Duodenal mucosa (tissue), 2 donors: ENCODE data around the gene RAB31.

ENCODE experiments used
- H3K27ac ChIP-seq: one replicate; pipeline ENCODE4 v1.7.0; 2013; ENCODE audit warnings: low read depth, low read length
- H3K27me3 ChIP-seq, 2 donors: one replicate each; pipeline ENCODE4 v1.7.0; 2013; ENCODE audit warnings: low read length in 2 of 2, control low read depth in 1 of 2; ENCODE audit not compliant: insufficient read depth in 2 of 2, control insufficient read depth in 1 of 2
- H3K36me3 ChIP-seq, 2 donors: one replicate each; pipeline ENCODE4 v1.7.0; 2013; ENCODE audit warnings: low read length in 2 of 2, control low read depth in 1 of 2; ENCODE audit not compliant: insufficient read depth in 2 of 2, control insufficient read depth in 1 of 2
- H3K4me1 ChIP-seq, 2 donors: one replicate each; pipeline ENCODE4 v1.7.0; 2013; ENCODE audit warnings: low read length in 2 of 2, control low read depth in 1 of 2; ENCODE audit not compliant: insufficient read depth in 2 of 2, control insufficient read depth in 1 of 2
- H3K4me3 ChIP-seq, 2 donors: one replicate each; pipeline ENCODE4 v1.7.0; 2013; ENCODE audit warnings: low read length in 2 of 2, low read depth in 1 of 2
- H3K9ac ChIP-seq, 2 donors: one replicate each; pipeline ENCODE4 v1.7.0; 2013; ENCODE audit warnings: low read length in 2 of 2, low read depth in 1 of 2
- H3K9me3 ChIP-seq, 2 donors: one replicate each; pipeline ENCODE4 v1.7.0; 2013; ENCODE audit warnings: low read length in 2 of 2, control low read depth in 1 of 2; ENCODE audit not compliant: control insufficient read depth in 1 of 2

Gene RAB31

GRCh38 chr18:9831723-9832199 lies 123.7 kb downstream of the RAB31 start:
- Histone ChIP-seq H3K27ac (no peak overlapping the region), H3K36me3 (no peaks in the 10 kb centered on the region), H3K9me3 (no peaks in the 10 kb centered on the region), H3K4me1 (peaks cover 21 to 24% of the 10 kb centered on the region in 2 donors), H3K9ac (no peak overlapping the region), H3K27me3 (no peaks in the 10 kb centered on the region), H3K4me3 (no peak overlapping the region)

DNA sequence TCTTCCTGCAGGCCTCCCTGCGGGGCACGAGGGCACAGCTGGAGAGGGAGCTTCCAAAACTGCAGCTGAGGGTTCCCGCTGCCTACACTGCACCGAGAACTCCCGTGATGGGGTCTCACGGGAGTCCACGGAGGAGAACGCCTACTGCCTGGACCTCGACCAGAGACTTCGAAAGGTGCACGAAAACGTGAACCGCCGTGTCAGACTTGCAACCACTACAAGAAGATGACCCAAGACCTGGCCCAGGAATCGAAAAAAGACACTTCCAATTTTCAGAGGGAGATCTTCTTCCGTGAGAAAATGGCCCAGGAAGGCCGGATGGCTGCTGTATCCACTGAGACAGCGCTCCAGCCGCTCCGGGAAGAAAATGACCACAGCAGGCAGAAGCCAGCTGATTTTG lies 124.8 kb downstream of the RAB31 start:
- no peaks in the 10 kb centered on the region for H3K9me3 ChIP-seq
- H3K27ac ChIP-seq: no peak overlapping the region
- H3K9ac ChIP-seq: no peak overlapping the region
- H3K4me1 ChIP-seq: peaks cover 17 to 19% of the 10 kb centered on the region in 2 donors
- H3K4me3 ChIP-seq: no peak overlapping the region
- no peaks in the 10 kb centered on the region for H3K36me3 ChIP-seq
- H3K27me3 ChIP-seq: no peaks in the 10 kb centered on the region

DNA sequence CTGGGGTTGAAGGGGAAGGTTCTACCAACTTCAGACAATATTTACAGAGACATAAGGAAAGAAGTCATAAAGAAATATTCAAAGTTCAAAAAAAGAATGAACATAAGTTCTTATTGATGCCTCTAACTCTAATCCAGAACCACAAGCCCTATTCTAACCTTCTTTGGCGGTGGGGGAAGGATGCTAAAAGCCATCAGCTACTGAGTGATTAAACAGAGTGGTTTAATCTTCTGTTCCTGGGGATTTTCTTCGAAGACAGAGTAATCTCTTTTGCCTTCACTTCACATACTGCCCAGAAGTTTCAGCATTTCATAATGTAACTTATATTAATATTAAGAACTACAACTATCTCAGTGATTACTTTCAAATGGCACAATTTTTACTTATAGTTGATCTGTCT lies 126.5 kb downstream of the RAB31 start:
- Histone ChIP-seq H3K9me3 (no peaks in the 10 kb centered on the region), H3K4me1 (peaks cover 10 to 13% of the 10 kb centered on the region in 2 donors), H3K36me3 (no peaks in the 10 kb centered on the region), H3K27ac (no peak overlapping the region), H3K9ac (no peak overlapping the region), H3K4me3 (no peak overlapping the region), H3K27me3 (no peaks in the 10 kb centered on the region)

- Histone ChIP-seq H3K4me1 (peaks cover 10 to 13% of the 10 kb centered on the region in 2 donors), H3K27me3 (no peaks in the 10 kb centered on the region), H3K9me3 (no peaks in the 10 kb centered on the region), H3K27ac (no peak overlapping the region), H3K36me3 (no peaks in the 10 kb centered on the region), H3K9ac (no peak overlapping the region), H3K4me3 (no peak overlapping the region)
Measured at GRCh38 chr18:9835113-9835755, 127.1 kb downstream of the RAB31 start.

DNA sequence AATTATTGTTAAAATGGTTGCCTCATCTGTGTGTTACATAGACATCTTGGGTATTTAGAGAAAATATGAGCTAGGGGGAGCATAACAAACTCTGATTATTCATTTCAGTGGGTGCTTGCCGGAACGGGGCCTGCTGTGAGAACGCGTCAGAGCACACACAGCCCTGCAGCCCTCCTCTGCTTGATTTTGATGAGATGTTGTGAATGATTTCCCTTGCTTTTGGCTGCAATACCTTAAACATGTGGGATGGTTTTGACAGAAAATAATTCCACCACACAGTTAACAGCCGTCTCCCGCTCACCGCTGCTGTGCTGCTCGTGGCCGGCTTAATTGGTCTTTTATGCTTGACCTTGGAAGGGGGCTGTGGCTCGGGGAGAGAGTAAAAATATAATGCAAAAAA lies 127.7 kb downstream of the RAB31 start:
- Histone ChIP-seq H3K9me3 (no peaks in the 10 kb centered on the region), H3K9ac (no peak overlapping the region), H3K36me3 (no peaks in the 10 kb centered on the region), H3K4me1 (peaks cover 7 to 11% of the 10 kb centered on the region in 2 donors), H3K27me3 (no peaks in the 10 kb centered on the region), H3K27ac (no peak overlapping the region), H3K4me3 (no peak overlapping the region)

DNA sequence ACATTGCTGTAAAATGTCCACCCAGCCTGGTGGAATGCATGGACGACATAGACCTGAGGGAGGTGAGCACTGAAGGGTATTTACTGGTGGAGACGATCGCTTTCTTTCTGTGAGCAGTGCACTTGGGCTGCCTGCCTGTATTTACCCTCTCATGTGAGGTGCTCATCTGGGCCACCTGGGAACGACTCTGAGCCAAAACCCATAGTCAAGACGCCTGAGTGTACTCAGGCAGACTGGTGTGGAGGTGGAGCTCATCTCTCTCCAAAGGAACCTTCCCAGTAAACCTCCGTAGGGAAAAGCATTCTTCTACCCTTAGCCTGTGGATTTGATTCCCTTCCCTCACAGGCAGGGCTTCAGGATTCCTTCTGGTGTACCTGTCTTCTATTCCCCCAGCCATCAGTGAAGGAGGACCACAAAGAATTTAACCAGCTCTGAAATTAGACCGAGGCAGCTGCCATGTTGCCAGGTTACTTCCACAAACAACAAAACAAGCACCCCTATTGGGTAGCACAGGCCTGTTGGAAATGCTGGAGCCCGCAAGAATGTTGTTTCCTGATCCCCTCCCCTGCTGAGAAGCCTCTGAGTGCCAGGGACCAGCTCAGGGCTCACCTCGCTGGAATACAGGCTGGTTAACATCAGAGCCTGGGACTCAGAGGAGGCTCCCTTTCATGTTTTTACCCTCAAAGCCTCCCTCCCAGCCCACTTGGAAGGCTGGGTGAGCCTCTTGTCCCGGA lies 130.2 kb downstream of the RAB31 start:
- H3K9me3 ChIP-seq: no peaks in the 10 kb centered on the region
- no peaks in the 10 kb centered on the region for H3K27me3 ChIP-seq
- no peaks in the 10 kb centered on the region for H3K36me3 ChIP-seq
- H3K9ac ChIP-seq: no peak overlapping the region
- H3K4me3 ChIP-seq: no peak overlapping the region
- no peak overlapping the region for H3K27ac ChIP-seq
- H3K4me1 ChIP-seq: no peaks in the 10 kb centered on the region

DNA sequence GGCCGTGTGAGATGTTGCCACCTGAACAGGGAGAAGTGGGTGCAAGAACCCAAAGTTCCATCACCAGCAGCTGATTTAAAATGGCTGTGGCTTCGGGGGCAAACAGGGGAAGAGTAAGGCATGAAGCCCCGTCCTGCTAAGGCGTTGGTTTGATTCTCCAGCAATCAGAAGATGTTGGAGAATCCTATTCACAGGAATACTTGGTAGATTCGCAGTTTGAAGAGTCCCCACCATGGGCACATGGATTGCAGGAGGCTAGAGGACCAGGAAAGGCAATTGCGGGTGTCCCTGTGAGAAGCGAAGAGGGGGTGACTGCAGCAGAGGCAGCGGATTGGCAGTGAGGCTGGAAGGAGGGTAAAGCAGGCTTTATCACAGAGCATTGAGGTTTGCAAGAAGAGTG lies 131.1 kb downstream of the RAB31 start:
- Histone ChIP-seq H3K4me1 (no peaks in the 10 kb centered on the region), H3K9me3 (no peaks in the 10 kb centered on the region), H3K36me3 (no peaks in the 10 kb centered on the region), H3K27me3 (no peaks in the 10 kb centered on the region), H3K9ac (no peak overlapping the region), H3K27ac (no peak overlapping the region), H3K4me3 (no peak overlapping the region)

- no peak overlapping the region for H3K9ac ChIP-seq
- no peaks in the 10 kb centered on the region for H3K4me1 ChIP-seq
- H3K9me3 ChIP-seq: no peaks in the 10 kb centered on the region
- H3K4me3 ChIP-seq: no peak overlapping the region
- H3K27me3 ChIP-seq: no peaks in the 10 kb centered on the region
- H3K36me3 ChIP-seq: no peaks in the 10 kb centered on the region
- no peak overlapping the region for H3K27ac ChIP-seq
Measured at GRCh38 chr18:9839853-9840252, 131.8 kb downstream of the RAB31 start.

GRCh38 chr18:9841752-9842151 lies 133.7 kb downstream of the RAB31 start:
- Histone ChIP-seq H3K9me3 (no peaks in the 10 kb centered on the region), H3K27ac (no peak overlapping the region), H3K9ac (no peak overlapping the region), H3K4me1 (no peaks in the 10 kb centered on the region), H3K4me3 (no peak overlapping the region), H3K27me3 (no peaks in the 10 kb centered on the region), H3K36me3 (no peaks in the 10 kb centered on the region)

DNA sequence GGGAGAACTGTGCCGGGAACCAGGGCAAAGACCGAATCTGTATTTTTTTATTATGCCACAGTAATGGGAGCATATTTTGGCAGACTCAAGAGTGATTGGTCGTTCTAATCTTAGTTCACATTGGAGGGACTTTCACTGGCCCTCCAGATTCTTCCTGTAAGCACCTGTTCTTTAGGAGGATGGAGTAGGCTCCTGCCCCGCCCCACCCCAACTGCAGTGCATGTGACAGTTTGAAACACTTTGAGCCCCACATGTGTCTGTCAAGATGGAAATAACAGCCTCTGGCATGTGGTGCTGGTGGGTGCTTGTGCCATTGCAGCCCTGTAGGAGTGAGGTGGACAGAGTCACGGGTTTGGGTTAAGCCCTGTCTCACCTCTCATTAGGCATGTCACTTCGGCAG lies 134.3 kb downstream of the RAB31 start:
- no peak overlapping the region for H3K27ac ChIP-seq

More for the DNA sequence above, 134.3 kb downstream of the RAB31 start:
- no peaks in the 10 kb centered on the region for H3K4me1 ChIP-seq
- H3K36me3 ChIP-seq: no peaks in the 10 kb centered on the region
- no peak overlapping the region for H3K9ac ChIP-seq
- H3K9me3 ChIP-seq: no peaks in the 10 kb centered on the region
- no peaks in the 10 kb centered on the region for H3K27me3 ChIP-seq
- no peak overlapping the region for H3K4me3 ChIP-seq
